H9 (cell line): Measurements from ENCODE around the gene CCDC85A. TPM values are rescaled to one million over a fixed set of nuclear protein-coding genes. Genes with fewer than 3 reads are reported as not detected.

Experiments used
- DNase-seq: peaks from one replicate; pipeline ENCODE4 v3.0.0-alpha.2; 2017
- H2AFZ ChIP-seq: one replicate; pipeline ENCODE4 v1.6.1; 2013; ENCODE audit warnings: mild to moderate bottlenecking, low read length, control low read depth, moderate library complexity
- H2AK5ac ChIP-seq: 2 replicates; pipeline ENCODE4 v1.6.1; 2013; ENCODE audit warnings: low read length, control low read depth, mixed read lengths; ENCODE audit not compliant: insufficient read length
- H2BK120ac ChIP-seq: one replicate; pipeline ENCODE4 v1.6.1; 2013; ENCODE audit warnings: low read depth, mild to moderate bottlenecking, low read length, control low read depth, inconsistent platforms; ENCODE audit not compliant: poor library complexity, severe bottlenecking
- H2BK12ac ChIP-seq: 2 replicates; pipeline ENCODE4 v1.6.1; 2013; ENCODE audit warnings: low read length, control low read depth, mixed read lengths, low read depth; ENCODE audit not compliant: insufficient read length
- H2BK15ac ChIP-seq: 2 replicates; pipeline ENCODE4 v1.6.1; 2013; ENCODE audit warnings: low read depth, low read length, control low read depth
- H2BK20ac ChIP-seq: one replicate; pipeline ENCODE4 v1.6.1; 2013; ENCODE audit warnings: low read depth, mild to moderate bottlenecking, low read length, control low read depth, inconsistent platforms; ENCODE audit not compliant: poor library complexity, severe bottlenecking
- H2BK5ac ChIP-seq: 2 replicates; pipeline ENCODE4 v1.6.1; 2013; ENCODE audit warnings: low read length, control low read depth, mixed read lengths; ENCODE audit not compliant: insufficient read length
- H3K14ac ChIP-seq: 2 replicates; pipeline ENCODE4 v1.6.1; 2013; ENCODE audit warnings: low read length, control low read depth; ENCODE audit not compliant: insufficient read depth
- H3K18ac ChIP-seq: 2 replicates; pipeline ENCODE4 v1.6.1; 2013; ENCODE audit warnings: low read depth, mild to moderate bottlenecking, mixed read lengths, low read length, control low read depth; ENCODE audit not compliant: insufficient read length
- H3K23ac ChIP-seq: 2 replicates; pipeline ENCODE4 v1.6.1; 2013; ENCODE audit warnings: low read length, control low read depth, mixed read lengths, low read depth; ENCODE audit not compliant: insufficient read length
- H3K23me2 ChIP-seq: 2 replicates; pipeline ENCODE4 v1.6.1; 2013; ENCODE audit warnings: low read depth, mild to moderate bottlenecking, mixed read lengths, low read length, control low read depth; ENCODE audit not compliant: insufficient read length, poor library complexity, severe bottlenecking
- H3K27ac ChIP-seq: 2 replicates; pipeline ENCODE4 v1.5.1; 2013; ENCODE audit warnings: low read length, control low read depth, mixed read lengths, low read depth; ENCODE audit not compliant: insufficient read length
- H3K27me3 ChIP-seq: 2 replicates; pipeline ENCODE4 v1.6.1; 2013; ENCODE audit warnings: low read length, control low read depth, inconsistent platforms; ENCODE audit not compliant: insufficient read depth
- H3K4ac ChIP-seq: 2 replicates; pipeline ENCODE4 v1.6.1; 2013; ENCODE audit warnings: low read depth, mild to moderate bottlenecking, control low read depth, inconsistent platforms, low read length, moderate library complexity
- H3K4me1 ChIP-seq: 2 replicates; pipeline ENCODE4 v1.6.1; 2013; ENCODE audit warnings: low read length, control low read depth, inconsistent platforms; ENCODE audit not compliant: insufficient read depth
- H3K4me2 ChIP-seq: 2 replicates; pipeline ENCODE4 v1.6.1; 2013; ENCODE audit warnings: low read length, control low read depth, mixed read lengths; ENCODE audit not compliant: insufficient read length, insufficient read depth
- H3K56ac ChIP-seq: 2 replicates; pipeline ENCODE4 v1.6.1; 2013; ENCODE audit warnings: low read depth, mild to moderate bottlenecking, mixed read lengths, low read length, control low read depth; ENCODE audit not compliant: insufficient read length
- H3K79me1 ChIP-seq: 2 replicates; pipeline ENCODE4 v1.6.1; 2013; ENCODE audit warnings: low read depth, mild to moderate bottlenecking, moderate library complexity, low read length, control low read depth, inconsistent platforms; ENCODE audit not compliant: insufficient read depth, poor library complexity, severe bottlenecking
- H3K79me2 ChIP-seq: 2 replicates; pipeline ENCODE4 v1.6.1; 2013; ENCODE audit warnings: low read length, control low read depth, inconsistent platforms; ENCODE audit not compliant: insufficient read depth
- H3K9ac ChIP-seq: 2 replicates; pipeline ENCODE4 v1.6.1; 2013; ENCODE audit warnings: low read length, control low read depth, mixed read lengths; ENCODE audit not compliant: insufficient read length; ENCODE audit errors: extremely low read depth
- H3K9me3 ChIP-seq: one replicate; pipeline ENCODE4 v1.6.1; 2013; ENCODE audit warnings: low read depth, low read length, inconsistent platforms; ENCODE audit not compliant: control insufficient read depth
- H3T11ph ChIP-seq: one replicate; pipeline ENCODE4 v1.6.1; 2013; ENCODE audit warnings: mild to moderate bottlenecking, low read length, control low read depth, inconsistent platforms
- H4K20me1 ChIP-seq: one replicate; pipeline ENCODE4 v1.6.1; 2013; ENCODE audit not compliant: control insufficient read depth, insufficient read length, insufficient read depth
- H4K5ac ChIP-seq: 2 replicates; pipeline ENCODE4 v1.6.1; 2013; ENCODE audit warnings: low read depth, mild to moderate bottlenecking, mixed read lengths, low read length, control low read depth; ENCODE audit not compliant: insufficient read length
- H4K8ac ChIP-seq: replicated peaks from 2 replicates; pipeline ENCODE4 v1.6.1; 2013; ENCODE audit warnings: low read length, control low read depth, mixed read lengths, low read depth; ENCODE audit not compliant: insufficient read length
- H4K91ac ChIP-seq: 2 replicates; pipeline ENCODE4 v1.6.1; 2013; ENCODE audit warnings: low read depth, mild to moderate bottlenecking, moderate library complexity, mixed read lengths, low read length, control low read depth; ENCODE audit not compliant: insufficient read length
- H3K27ac Mint-ChIP-seq, 3 experiments: 2 replicates in 2 of 3; 3 replicates in 1 of 3; pipeline ENCODE4 v1.8.0; 2020 to 2021; ENCODE audit warnings: mixed read lengths in 3 of 3, mild to moderate bottlenecking in 1 of 3, moderate library complexity in 1 of 3
- H3K27me3 Mint-ChIP-seq: 2 replicates; pipeline ENCODE4 v1.8.0; 2021; ENCODE audit warnings: low read depth, mild to moderate bottlenecking, moderate library complexity, mixed read lengths
- H3K36me3 Mint-ChIP-seq, 3 experiments: 2 replicates in 2 of 3; 3 replicates in 1 of 3; pipeline ENCODE4 v1.8.0; 2020 to 2021; ENCODE audit warnings: low read depth in 3 of 3, mixed read lengths in 3 of 3; ENCODE audit not compliant: insufficient read depth in 1 of 3
- H3K4me1 Mint-ChIP-seq, 2 experiments: 2 replicates each; pipeline ENCODE4 v1.8.0; 2020; ENCODE audit warnings: mixed read lengths in 2 of 2
- H3K4me3 Mint-ChIP-seq, 2 experiments: 2 replicates in 1 of 2; 3 replicates in 1 of 2; pipeline ENCODE4 v1.8.0; 2020 to 2021; ENCODE audit warnings: mild to moderate bottlenecking in 2 of 2, mixed read lengths in 2 of 2, moderate library complexity in 1 of 2
- H3K9me3 Mint-ChIP-seq, 2 experiments: 2 replicates in 1 of 2; 3 replicates in 1 of 2; pipeline ENCODE4 v1.8.0; 2020; ENCODE audit warnings: mild to moderate bottlenecking in 2 of 2, mixed read lengths in 2 of 2, moderate library complexity in 1 of 2
- CTCF ChIP-seq: fragments of 200-600 bp; sonication (generic); conservative IDR thresholded peaks from 3 replicates; pipeline ENCODE4 v1.8.0; 2021; ENCODE audit warnings: antibody characterized with exemption, mild to moderate bottlenecking
- WGBS: extraction: QIAGEN DNeasy Blood & Tissue Kit; methylation state at CpG from one replicate; pipeline ENCODE4 v1.1.7; 2013; ENCODE audit warnings: missing lambda C conversion rate, low lambda C conversion rate, mixed read lengths; ENCODE audit not compliant: insufficient read length; ENCODE audit errors: extremely low coverage; 5-methylcytosine and 5-hydroxymethylcytosine counted together
- total RNA-seq: library from RNA; stranded (reverse); gene quantifications from 2 replicates; pipeline ENCODE4 v1.2.1, GENCODE V29; 2021

The CCDC85A gene
- total RNA-seq, 1 experiment from 2014 or later, result 0.17 TPM

DNA sequence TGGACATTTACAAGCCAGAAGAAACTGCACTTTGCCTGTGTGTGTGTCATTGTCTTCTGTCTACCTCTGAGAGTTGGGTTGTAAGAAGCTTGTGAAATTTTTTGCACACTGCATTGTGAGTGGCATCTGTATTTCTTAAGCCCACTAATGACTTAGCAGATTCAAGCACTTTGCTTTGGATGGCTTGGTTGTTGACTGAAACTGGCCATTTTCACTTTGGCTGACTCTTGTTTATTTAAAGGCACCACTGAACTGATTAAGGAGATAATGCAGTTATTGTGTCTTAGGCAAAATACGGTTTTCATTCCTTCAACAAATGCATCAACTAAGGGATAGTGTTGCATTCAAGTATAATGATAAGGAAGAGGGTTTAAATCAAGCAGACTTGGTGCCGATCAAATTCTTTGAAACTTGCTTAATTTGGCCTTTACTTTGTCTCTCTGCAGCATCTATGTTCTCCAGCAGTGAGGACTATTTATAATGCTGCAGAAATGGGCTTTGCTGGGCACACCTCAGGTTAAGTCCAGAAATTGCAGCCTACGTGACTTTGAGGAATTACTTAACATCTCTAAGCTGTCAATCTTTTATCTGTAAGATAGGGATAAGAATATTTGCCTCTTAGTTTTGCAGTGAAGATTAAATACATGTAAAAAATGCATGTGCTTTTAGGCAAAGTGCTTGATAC, 142.0 kb downstream of the CCDC85A start:
- Histone ChIP-seq H4K20me1 (no peaks in the 10 kb centered on the region), H3K27ac (no peak overlapping the region), H2BK120ac (no peak overlapping the region), H3T11ph (no peak overlapping the region), H2BK20ac (no peak overlapping the region), H3K79me1 (no peaks in the 10 kb centered on the region), H2BK5ac (no peak overlapping the region), H3K23me2 (no peaks in the 10 kb centered on the region), H3K4me2 (no peak overlapping the region), H2AFZ (no peak overlapping the region), H3K27me3 (no peaks in the 10 kb centered on the region), H3K4me1 (no peaks in the 10 kb centered on the region; the same call in 1 of the 2 replicates), H2AK5ac (no peak overlapping the region), H3K79me2 (no peaks in the 10 kb centered on the region), H3K9ac (no peak overlapping the region), H2BK15ac (no peak overlapping the region), H3K9me3 (no peaks in the 10 kb centered on the region), H3K56ac (no peak overlapping the region), H3K14ac (no peak overlapping the region), H2BK12ac (no peak overlapping the region), H4K8ac (no peak overlapping the region), H3K23ac (no peak overlapping the region), H3K18ac (no peak overlapping the region), H3K4ac (no peak overlapping the region), H4K5ac (no peak overlapping the region), H4K91ac (no peak overlapping the region)
- H3K27ac Mint-ChIP-seq, result no peak overlapping the region
- no peak for TF ChIP-seq CTCF
- peaks cover 0 to 5% of the 10 kb centered on the region in 2 experiments; a peak in 2 of 5 replicates for H3K9me3 Mint-ChIP-seq
- peaks cover 0 to 4% of the 10 kb centered on the region in 2 experiments; a peak in 2 of 4 replicates for H3K4me1 Mint-ChIP-seq
- 0 out of 2 replicates have a peak, but pooled peaks cover 2% of the 10 kb centered on the region for H3K27me3 Mint-ChIP-seq
- H3K4me3 Mint-ChIP-seq, result no peak overlapping the region
- DNase-seq, result no peak
- no CpG with 5 or more reads among the region's 3 CpGs for WGBS
- no peaks in the 10 kb centered on the region for H3K36me3 Mint-ChIP-seq
